Astrocyte (in vitro differentiated cells and primary cell): Measurements from ENCODE around the gene STUM.

Experiments
- CTCF ChIP-seq: IDR thresholded peaks from 2 replicates; pipeline ENCODE4 v1.5.1; 2011; ENCODE audit warnings: low read depth, mild to moderate bottlenecking, inconsistent platforms, low read length, moderate library complexity; ENCODE audit not compliant: insufficient read depth
- EZH2 ChIP-seq: IDR thresholded peaks from 2 replicates; pipeline ENCODE4 v1.6.1; 2012; ENCODE audit warnings: mild to moderate bottlenecking, low read length, inconsistent platforms; ENCODE audit not compliant: insufficient read depth

GRCh38 chr1:226646870-226647449 is 98.4 kb downstream of the STUM start:
- no peak for TF ChIP-seq CTCF
- TF ChIP-seq EZH2: no peak
